Gastrocnemius medialis (tissue), 4 donors: ENCODE data around the gene TBX20.

Experiments
- POLR2A ChIP-seq, 2 donors: fragments of 450-650 bp; IDR thresholded peaks; one replicate each; pipeline ENCODE4 v1.6.1; 2017; ENCODE audit warnings: antibody characterized with exemption in 2 of 2, mild to moderate bottlenecking in 2 of 2, moderate library complexity in 2 of 2
- TF ChIP-seq, protein P1 (sequence below), 5 experiments: fragments of 450-650 bp in 3 of 5; fragments of 200-600 bp in 2 of 5; sonication (generic) in 2 of 5; IDR thresholded peaks in 4 of 5; conservative IDR thresholded peaks in 1 of 5; 1 replicate in 4 of 5; 2 replicates in 1 of 5; pipeline ENCODE4 v1.5.1; 2016 to 2019; ENCODE audit warnings: antibody characterized with exemption in 5 of 5, mild to moderate bottlenecking in 3 of 5, moderate library complexity in 3 of 5

- TF ChIP-seq, protein P1, sequence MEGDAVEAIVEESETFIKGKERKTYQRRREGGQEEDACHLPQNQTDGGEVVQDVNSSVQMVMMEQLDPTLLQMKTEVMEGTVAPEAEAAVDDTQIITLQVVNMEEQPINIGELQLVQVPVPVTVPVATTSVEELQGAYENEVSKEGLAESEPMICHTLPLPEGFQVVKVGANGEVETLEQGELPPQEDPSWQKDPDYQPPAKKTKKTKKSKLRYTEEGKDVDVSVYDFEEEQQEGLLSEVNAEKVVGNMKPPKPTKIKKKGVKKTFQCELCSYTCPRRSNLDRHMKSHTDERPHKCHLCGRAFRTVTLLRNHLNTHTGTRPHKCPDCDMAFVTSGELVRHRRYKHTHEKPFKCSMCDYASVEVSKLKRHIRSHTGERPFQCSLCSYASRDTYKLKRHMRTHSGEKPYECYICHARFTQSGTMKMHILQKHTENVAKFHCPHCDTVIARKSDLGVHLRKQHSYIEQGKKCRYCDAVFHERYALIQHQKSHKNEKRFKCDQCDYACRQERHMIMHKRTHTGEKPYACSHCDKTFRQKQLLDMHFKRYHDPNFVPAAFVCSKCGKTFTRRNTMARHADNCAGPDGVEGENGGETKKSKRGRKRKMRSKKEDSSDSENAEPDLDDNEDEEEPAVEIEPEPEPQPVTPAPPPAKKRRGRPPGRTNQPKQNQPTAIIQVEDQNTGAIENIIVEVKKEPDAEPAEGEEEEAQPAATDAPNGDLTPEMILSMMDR (IDR thresholded peaks at IDR 0.05 in 4 of 5, conservative IDR thresholded peaks at IDR 0.05 in 1 of 5): no peak
- no peak for TF ChIP-seq POLR2A (IDR thresholded peaks at IDR 0.05)
Measured at GRCh38 chr7:35185908-35186731, 67.8 kb downstream of the TBX20 start.
